Liver (tissue), 9 donors: ENCODE results near the gene SDF2L1. TPM values are rescaled to one million over a fixed set of nuclear protein-coding genes. Genes with fewer than 3 reads are reported as not detected.

Source experiments
- DNase-seq: peaks from one replicate; pipeline ENCODE4 v3.0.0-alpha.2; 2017; ENCODE audit warnings: low spot score
- H3K27ac ChIP-seq, 2 donors: one replicate each; pipeline ENCODE4 v1.7.0; 2013; ENCODE audit warnings: inconsistent platforms in 2 of 2, low read length in 2 of 2, control low read depth in 1 of 2, low read depth in 1 of 2, mild to moderate bottlenecking in 1 of 2
- H3K27me3 ChIP-seq, 4 donors: one replicate each; pipeline versions ENCODE4 v1.6.1 to v1.7.0; 2013; ENCODE audit warnings: low read length in 3 of 4, inconsistent platforms in 1 of 4, mild to moderate bottlenecking in 1 of 4, moderate library complexity in 1 of 4; ENCODE audit not compliant: control insufficient read depth in 4 of 4, insufficient read depth in 4 of 4
- H3K36me3 ChIP-seq, 4 donors: one replicate each; pipeline versions ENCODE4 v1.6.1 to v1.7.0; 2013; ENCODE audit warnings: low read length in 3 of 4, mild to moderate bottlenecking in 3 of 4, low read depth in 1 of 4, moderate library complexity in 1 of 4; ENCODE audit not compliant: control insufficient read depth in 4 of 4, insufficient read depth in 3 of 4
- H3K4me1 ChIP-seq, 4 donors: one replicate each; pipeline versions ENCODE4 v1.6.1 to v1.7.0; 2013; ENCODE audit warnings: low read length in 3 of 4, mild to moderate bottlenecking in 3 of 4, moderate library complexity in 1 of 4; ENCODE audit not compliant: control insufficient read depth in 4 of 4, insufficient read depth in 4 of 4
- H3K4me3 ChIP-seq, 3 donors: one replicate each; pipeline versions ENCODE4 v1.6.1 to v1.7.0; 2013; ENCODE audit warnings: low read length in 3 of 3, control low read depth in 1 of 3, low read depth in 1 of 3, mild to moderate bottlenecking in 1 of 3
- H3K9ac ChIP-seq, 2 donors: one replicate each; pipeline ENCODE4 v1.7.0; 2013; ENCODE audit warnings: low read length in 2 of 2, mild to moderate bottlenecking in 2 of 2, moderate library complexity in 2 of 2, control low read depth in 1 of 2, low read depth in 1 of 2
- H3K9me3 ChIP-seq, 4 donors: one replicate each; pipeline versions ENCODE4 v1.6.1 to v1.7.0; 2013; ENCODE audit warnings: low read length in 3 of 4; ENCODE audit not compliant: control insufficient read depth in 4 of 4
- ATF3 ChIP-seq: IDR thresholded peaks from 2 replicates; pipeline ENCODE4 v1.6.1; 2016; ENCODE audit warnings: antibody characterized with exemption
- CTCF ChIP-seq: fragments of 150-350 bp; IDR thresholded peaks from 2 replicates; pipeline ENCODE4 v1.5.1; 2017; ENCODE audit warnings: improper control_type of control experiment, low read depth, low read length; ENCODE audit not compliant: missing input control
- EGR1 ChIP-seq, 2 donors: IDR thresholded peaks; 2 replicates each; pipeline ENCODE4 v1.6.1; 2016 to 2018; ENCODE audit warnings: antibody characterized with exemption in 2 of 2, low read depth in 2 of 2
- FOXA1 ChIP-seq: IDR thresholded peaks from 2 replicates; pipeline ENCODE4 v1.6.1; 2016; ENCODE audit warnings: antibody characterized with exemption
- FOXA2 ChIP-seq: IDR thresholded peaks from 2 replicates; pipeline ENCODE4 v1.6.1; 2016; ENCODE audit warnings: antibody characterized with exemption
- GABPA ChIP-seq, 2 donors: IDR thresholded peaks in 1 of 2; conservative IDR thresholded peaks in 1 of 2; 2 replicates each; pipeline ENCODE4 v1.6.1; 2016; ENCODE audit warnings: antibody characterized with exemption in 2 of 2, mild to moderate bottlenecking in 1 of 2, moderate library complexity in 1 of 2
- JUND ChIP-seq, 2 donors: IDR thresholded peaks; 2 replicates each; pipeline ENCODE4 v1.6.1; 2016; ENCODE audit warnings: antibody characterized with exemption in 2 of 2
- NR2F2 ChIP-seq: IDR thresholded peaks from 2 replicates; pipeline ENCODE4 v1.6.1; 2016; ENCODE audit warnings: antibody characterized with exemption
- RAD21 ChIP-seq, 2 donors: IDR thresholded peaks; 2 replicates each; pipeline ENCODE4 v1.6.1; 2016; ENCODE audit warnings: antibody characterized with exemption in 2 of 2, mild to moderate bottlenecking in 2 of 2
- TAF1 ChIP-seq: conservative IDR thresholded peaks from 2 replicates; pipeline ENCODE4 v1.6.1; 2016; ENCODE audit warnings: antibody characterized with exemption, mild to moderate bottlenecking
- YY1 ChIP-seq: IDR thresholded peaks from 2 replicates; pipeline ENCODE4 v1.6.1; 2016; ENCODE audit warnings: antibody characterized with exemption, mild to moderate bottlenecking
- ZBTB33 ChIP-seq: IDR thresholded peaks from 2 replicates; pipeline ENCODE4 v1.6.1; 2016; ENCODE audit warnings: antibody characterized with exemption
- WGBS: extraction: QIAGEN DNeasy Blood & Tissue Kit; methylation state at CpG from one replicate; pipeline ENCODE4 v1.1.7; 2013; 5-methylcytosine and 5-hydroxymethylcytosine counted together
- polyA plus RNA-seq, 2 donors: library from polyadenylated mRNA; stranded (reverse) in 1 of 2; unstranded in 1 of 2; fragments of 200-250 nt in 1 of 2; fragments of >200 nt in 1 of 2; fragmentation: Nextera tagmentation in 1 of 2; extraction: Ambion mirVana in 1 of 2; gene quantifications; one replicate each; pipeline versions ENCODE4 v1.2.1 to v1.2.3, GENCODE V29; 2013 to 2015
- total RNA-seq, 2 donors: library from RNA; depleted of rRNA; stranded (reverse); fragments of >200 nt; gene quantifications; one replicate each; pipeline ENCODE4 v1.2.3, GENCODE V29; 2014
- donor health status: healthy.
- donor health status: healthy.
- donor health status: healthy.
- donor health status: healthy.
- donor health status: healthy.

Gene SDF2L1
- total and polyA plus RNA-seq, 4 donors, result 36.3 to 173 (median 82.9) TPM

GRCh38 chr22:21680830-21681565 lies 38.9 kb downstream of the SDF2L1 start:
- peaks cover 8 to 33% (median 17%) of the 10 kb centered on the region in 4 donors for H3K36me3 ChIP-seq
- H3K27me3 ChIP-seq, result no peaks in the 10 kb centered on the region
- no peaks in the 10 kb centered on the region for H3K9me3 ChIP-seq
- WGBS, result 97% methylated on average over 21 of the region's 21 CpGs
- H3K4me3 ChIP-seq, result no peak overlapping the region
- no peak for DNase-seq
- H3K27ac ChIP-seq, result no peak overlapping the region
- H3K4me1 ChIP-seq, result peaks cover 2 to 6% (median 5%) of the 10 kb centered on the region in 4 donors
- H3K9ac ChIP-seq, result no peak overlapping the region
- no peak for TF ChIP-seq FOXA2
- no peak for TF ChIP-seq FOXA1
- TF ChIP-seq ATF3, result no peak
- no peak for TF ChIP-seq GABPA (IDR thresholded peaks at IDR 0.05 in 1 of 2, conservative IDR thresholded peaks at IDR 0.05 in 1 of 2)
- TF ChIP-seq CTCF, result no peak
- TF ChIP-seq ZBTB33, result no peak
- no peak for TF ChIP-seq NR2F2
- no peak for TF ChIP-seq JUND (IDR thresholded peaks at IDR 0.05)
- no peak for TF ChIP-seq TAF1
- no peak for TF ChIP-seq EGR1 (IDR thresholded peaks at IDR 0.05; ENCODE audit: low read depth in 2 of 2)
- no peak for TF ChIP-seq YY1

GRCh38 chr22:21681566-21682370 lies 39.7 kb downstream of the SDF2L1 start:
- H3K27ac ChIP-seq, result no peak overlapping the region

More at GRCh38 chr22:21681566-21682370, 39.7 kb downstream of the SDF2L1 start:
- H3K9ac ChIP-seq, result no peak overlapping the region
- no peaks in the 10 kb centered on the region for H3K27me3 ChIP-seq
- no peak overlapping the region for H3K4me3 ChIP-seq
- no peak for DNase-seq
- no peaks in the 10 kb centered on the region for H3K9me3 ChIP-seq
- TF ChIP-seq NR2F2 (no peak), JUND (IDR thresholded peaks at IDR 0.05) (no peak), RAD21 (IDR thresholded peaks at IDR 0.05) (no peak), EGR1 (IDR thresholded peaks at IDR 0.05; ENCODE audit: low read depth in 2 of 2) (no peak)
- H3K4me1 ChIP-seq, result peaks cover 2 to 6% (median 5%) of the 10 kb centered on the region in 4 donors
- H3K36me3 ChIP-seq, result peaks cover 8 to 41% (median 20%) of the 10 kb centered on the region in 4 donors
- 89% methylated on average over 24 of the region's 24 CpGs for WGBS
